Activated naive CD4-positive, alpha-beta T cell treated with anti-CD3 and anti-CD28 coated beads, Interleukin-2, amount 10 ng/mL, durations not matched to agents 7 days and 5 days (primary cell): ENCODE data around the gene OS9.
A peak's percentile ranks its signal among the peaks of the same experiment; 100 is the strongest.

Experiments used
- CTCF ChIA-PET: fragments of 350-600 bp; sonication (Branson Sonifier 250); formaldehyde crosslinking; loops from one replicate; lab custom pipeline; 2021; ENCODE audit warnings: antibody characterized with exemption; lab: Charles Lee
- DNase-seq: peaks from one replicate; pipeline ENCODE4 v3.0.0-alpha.2; 2020
- H3K27ac Mint-ChIP-seq: one replicate; pipeline ENCODE4 v1.8.0; 2021; ENCODE audit warnings: mild to moderate bottlenecking, moderate library complexity, mixed read lengths
- H3K27me3 Mint-ChIP-seq: one replicate; pipeline ENCODE4 v1.8.0; 2021; ENCODE audit warnings: mild to moderate bottlenecking, mixed read lengths
- H3K36me3 Mint-ChIP-seq: one replicate; pipeline ENCODE4 v1.8.0; 2021; ENCODE audit warnings: mixed read lengths
- H3K4me1 Mint-ChIP-seq: one replicate; pipeline ENCODE4 v1.8.0; 2021; ENCODE audit warnings: mixed read lengths
- H3K4me3 Mint-ChIP-seq: one replicate; pipeline ENCODE4 v1.8.0; 2021; ENCODE audit warnings: mild to moderate bottlenecking, moderate library complexity, mixed read lengths
- H3K9me3 Mint-ChIP-seq: one replicate; pipeline ENCODE4 v1.8.0; 2021; ENCODE audit warnings: mixed read lengths

Gene OS9

DNA sequence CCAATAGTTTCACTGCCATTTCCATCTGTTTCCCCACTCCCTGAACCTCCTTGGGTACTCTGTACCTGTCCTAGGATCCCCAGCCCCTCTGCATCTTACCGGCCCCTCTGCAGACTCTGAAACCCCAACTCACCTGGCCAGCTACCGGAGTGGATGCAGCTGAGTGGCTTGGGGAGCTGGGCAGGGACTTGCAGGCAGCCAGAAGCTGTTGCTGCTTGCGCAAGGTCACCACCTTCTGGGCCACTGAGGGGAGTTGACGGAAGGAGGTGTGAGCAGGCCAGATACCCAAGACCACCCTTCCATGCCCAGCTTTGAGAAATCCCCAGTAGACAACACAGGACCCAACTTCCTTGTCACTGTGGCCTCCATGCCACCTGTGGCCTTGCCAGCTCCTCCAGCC lies 38.3 kb downstream of the OS9 start:
- H3K27ac Mint-ChIP-seq = no peak overlapping the region

DNA sequence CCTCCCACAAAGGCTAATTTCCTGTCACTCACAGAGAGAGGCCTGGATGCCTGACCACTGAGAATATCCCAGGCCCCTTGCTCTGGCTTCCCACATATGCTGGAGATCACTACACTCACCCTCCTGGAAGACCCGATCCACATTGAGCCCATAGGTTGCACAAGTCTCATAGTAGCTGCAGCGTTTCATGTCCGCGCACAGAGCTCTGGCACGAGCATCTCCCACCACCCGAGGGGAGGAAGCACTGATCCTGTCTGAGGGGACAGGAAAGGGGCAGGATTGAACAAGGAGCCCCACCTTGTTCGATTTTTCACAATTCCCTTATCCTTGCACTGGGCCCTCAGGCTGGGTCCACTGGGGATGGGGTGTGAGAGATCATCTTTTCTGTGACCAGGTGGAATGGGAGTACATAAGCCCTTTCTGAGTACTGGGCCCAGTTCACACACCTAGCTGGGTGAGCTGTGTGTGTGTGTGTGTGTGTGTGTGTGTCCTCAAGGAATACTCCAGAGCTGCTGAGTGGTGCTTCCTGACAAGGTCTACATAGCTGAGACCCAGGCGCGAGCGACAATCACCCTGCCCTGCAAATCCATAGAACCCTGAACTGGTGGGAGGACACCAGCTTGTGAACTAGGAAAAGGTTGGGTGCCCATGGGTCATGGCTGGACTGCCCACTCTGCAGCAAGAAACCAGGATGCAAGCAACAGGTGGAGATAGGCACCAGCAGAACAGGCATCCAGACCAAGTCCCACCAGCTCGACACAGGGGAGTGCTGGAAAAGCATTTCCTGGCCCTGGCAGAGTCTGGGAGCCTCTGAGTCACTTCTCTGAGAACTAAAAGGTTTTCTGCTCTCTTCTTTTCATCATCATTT lies 39.0 kb downstream of the OS9 start:
- H3K36me3 Mint-ChIP-seq = peaks cover 63% of the 10 kb centered on the region
- H3K4me3 Mint-ChIP-seq = no peak overlapping the region
- CTCF ChIA-PET = interaction anchor here (1.1 kb wide), 1 partner anchor 9 kb away, joined by 3 read pairs; no protein-coding TSS in a partner anchor
- H3K9me3 Mint-ChIP-seq = no peaks in the 10 kb centered on the region
- peaks cover 6% of the 10 kb centered on the region for H3K4me1 Mint-ChIP-seq
- DNase-seq = no peak
- no peaks in the 10 kb centered on the region for H3K27me3 Mint-ChIP-seq
- H3K27ac Mint-ChIP-seq = no peak overlapping the region

More for the DNA sequence above, 38.3 kb downstream of the OS9 start:
- Mint-ChIP-seq H3K9me3 (no peaks in the 10 kb centered on the region), H3K4me3 (no peak overlapping the region), H3K36me3 (peaks cover 67% of the 10 kb centered on the region), H3K4me1 (peaks cover 6% of the 10 kb centered on the region), H3K27me3 (no peaks in the 10 kb centered on the region)
- no peak for DNase-seq
- CTCF ChIA-PET = interaction anchor here (0.8 to 1.1 kb wide), 2 partner anchors 9 to 34 kb away, joined by 3 read pairs; partner anchors contain the start of gene CYP27B1

DNA sequence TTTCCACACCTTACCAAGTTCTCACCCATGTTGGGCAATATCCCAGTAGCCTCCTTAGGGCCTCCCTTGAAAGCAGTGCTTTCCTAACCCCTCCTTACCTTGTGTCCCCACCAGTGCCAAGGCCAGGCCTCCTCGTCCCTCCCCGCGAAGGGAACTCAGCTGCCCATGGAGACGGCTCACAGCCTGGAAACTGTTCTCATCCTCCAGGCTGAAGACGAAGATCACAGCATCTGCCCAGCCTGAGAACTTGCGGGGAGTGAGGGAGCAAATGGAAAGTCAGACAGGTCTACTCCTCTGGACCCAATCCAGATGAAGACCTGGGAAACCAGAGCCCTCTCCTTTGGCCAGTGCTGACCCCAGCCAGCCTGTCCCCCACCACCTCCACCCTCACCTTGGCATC lies 40.0 kb downstream of the OS9 start:
- no peak for DNase-seq
- CTCF ChIA-PET = no interaction called here
- peaks cover 7% of the 10 kb centered on the region for H3K4me1 Mint-ChIP-seq

DNA sequence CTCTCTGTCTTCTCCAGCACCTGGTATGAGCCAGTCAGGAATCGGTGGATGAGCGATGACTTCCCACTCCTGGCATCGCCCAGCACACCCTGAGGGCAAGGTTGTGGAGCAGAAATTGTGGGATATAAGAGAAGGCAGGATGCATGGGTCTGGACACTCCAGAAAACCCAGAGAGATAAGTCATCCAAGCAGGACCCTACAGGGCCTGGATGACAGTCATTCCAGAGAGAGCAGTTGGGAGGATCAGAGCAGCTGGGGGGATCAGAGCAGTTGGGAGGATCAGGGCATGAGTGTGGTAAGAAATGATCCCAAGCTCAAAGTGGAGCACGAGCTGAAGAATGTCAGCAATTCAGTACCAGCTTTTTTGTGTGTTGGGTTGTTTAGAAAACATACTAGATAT lies 40.7 kb downstream of the OS9 start:
- no peaks in the 10 kb centered on the region for H3K27me3 Mint-ChIP-seq
- H3K27ac Mint-ChIP-seq = no peak overlapping the region
- CTCF ChIA-PET = interaction anchor here (1.1 kb wide), 1 partner anchor 32 kb away, joined by 3 read pairs; no protein-coding TSS in a partner anchor
- no peak for DNase-seq
- H3K4me3 Mint-ChIP-seq = no peak overlapping the region
- peaks cover 14% of the 10 kb centered on the region for H3K4me1 Mint-ChIP-seq
- peaks cover 61% of the 10 kb centered on the region for H3K36me3 Mint-ChIP-seq
- H3K9me3 Mint-ChIP-seq = no peaks in the 10 kb centered on the region

More for the DNA sequence above, 40.0 kb downstream of the OS9 start:
- H3K36me3 Mint-ChIP-seq = peaks cover 59% of the 10 kb centered on the region
- no peaks in the 10 kb centered on the region for H3K9me3 Mint-ChIP-seq
- H3K27me3 Mint-ChIP-seq = no peaks in the 10 kb centered on the region
- no peak overlapping the region for H3K4me3 Mint-ChIP-seq
- no peak overlapping the region for H3K27ac Mint-ChIP-seq

DNA sequence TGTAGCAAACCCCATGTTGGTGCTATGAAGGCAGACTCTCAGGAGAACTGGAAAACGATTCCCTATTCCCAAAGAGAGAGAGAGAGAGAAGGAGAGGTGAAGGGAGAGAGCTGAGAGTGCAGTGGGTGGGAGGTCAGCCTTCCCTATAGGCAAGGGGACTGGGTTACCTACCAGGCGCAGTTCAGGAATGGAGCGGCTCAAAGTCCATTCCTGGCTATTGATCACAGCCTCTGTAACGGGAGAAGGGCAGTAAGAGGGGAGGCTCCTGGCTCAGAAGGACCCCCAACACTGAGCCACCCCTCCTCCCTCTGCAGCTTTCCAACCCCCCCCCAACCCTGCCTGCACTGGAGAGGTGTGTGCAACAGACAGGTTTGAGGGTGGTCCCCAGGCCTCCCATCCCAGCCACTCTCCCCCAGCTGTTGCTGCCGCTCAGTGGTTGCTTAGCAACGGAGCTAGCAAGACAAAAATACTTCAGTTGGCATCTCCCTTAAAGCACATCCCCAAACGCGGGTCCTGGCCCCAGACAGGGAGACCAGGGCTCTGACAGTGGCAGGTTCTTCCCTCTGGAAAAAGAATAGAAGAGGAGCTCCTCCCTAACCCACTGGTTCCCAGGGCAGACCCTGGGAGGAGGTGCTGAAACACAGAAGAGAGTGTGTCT lies 41.4 kb downstream of the OS9 start:
- CTCF ChIA-PET = interaction anchor here (1.1 kb wide), 1 partner anchor 32 kb away, joined by 3 read pairs; no protein-coding TSS in a partner anchor
- DNase-seq = no peak
- Mint-ChIP-seq H3K9me3 (no peaks in the 10 kb centered on the region), H3K4me3 (no peak overlapping the region), H3K27ac (no peak overlapping the region), H3K27me3 (no peaks in the 10 kb centered on the region), H3K36me3 (peaks cover 56% of the 10 kb centered on the region), H3K4me1 (peaks cover 20% of the 10 kb centered on the region)

DNA sequence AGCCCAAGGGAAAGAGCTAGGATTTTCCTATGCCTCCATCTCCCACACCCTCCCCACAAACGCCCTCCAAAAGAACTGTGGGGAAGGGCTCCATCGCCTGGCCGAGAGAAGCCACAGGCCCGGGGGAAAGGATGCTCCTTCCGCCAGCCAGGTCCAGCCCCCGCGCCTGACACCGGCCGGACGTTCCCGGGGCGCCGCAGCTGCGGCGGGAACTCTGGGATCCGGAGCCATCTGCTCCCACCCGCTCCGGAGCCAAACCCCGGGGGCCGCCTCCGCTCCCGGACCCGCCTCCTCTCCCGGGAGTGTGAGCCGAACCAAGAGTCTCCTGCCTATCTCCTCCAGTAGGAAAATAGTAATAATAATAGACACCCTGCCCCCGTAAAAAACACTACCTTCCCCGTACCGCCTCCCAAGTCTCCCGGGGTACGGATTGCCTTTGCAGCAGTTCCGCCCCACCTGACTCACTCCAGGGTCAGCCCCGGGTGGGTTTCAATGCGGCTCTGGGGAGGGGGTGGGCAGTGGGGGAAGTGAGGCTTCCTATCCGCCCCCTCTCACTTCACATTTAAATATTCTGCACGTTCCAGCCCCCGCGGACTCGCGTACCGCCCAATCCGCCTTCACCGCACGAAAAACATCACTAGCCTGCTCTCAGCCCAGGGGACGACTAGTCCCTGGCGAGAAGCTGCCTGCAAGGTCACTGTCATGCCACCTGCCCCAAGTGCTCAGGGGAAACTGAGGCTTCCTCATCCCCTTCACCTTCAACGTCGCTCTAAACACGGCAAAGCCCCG lies 42.2 kb downstream of the OS9 start:
- CTCF ChIA-PET = interaction anchor here (1.2 kb wide), 1 partner anchor 14 kb away, joined by 4 read pairs; no protein-coding TSS in a partner anchor
- Mint-ChIP-seq H3K27ac (no peak overlapping the region), H3K4me1 (peaks cover 27% of the 10 kb centered on the region), H3K9me3 (no peaks in the 10 kb centered on the region), H3K4me3 (no peak overlapping the region), H3K27me3 (no peaks in the 10 kb centered on the region), H3K36me3 (peaks cover 49% of the 10 kb centered on the region)
- no peak for DNase-seq

DNA sequence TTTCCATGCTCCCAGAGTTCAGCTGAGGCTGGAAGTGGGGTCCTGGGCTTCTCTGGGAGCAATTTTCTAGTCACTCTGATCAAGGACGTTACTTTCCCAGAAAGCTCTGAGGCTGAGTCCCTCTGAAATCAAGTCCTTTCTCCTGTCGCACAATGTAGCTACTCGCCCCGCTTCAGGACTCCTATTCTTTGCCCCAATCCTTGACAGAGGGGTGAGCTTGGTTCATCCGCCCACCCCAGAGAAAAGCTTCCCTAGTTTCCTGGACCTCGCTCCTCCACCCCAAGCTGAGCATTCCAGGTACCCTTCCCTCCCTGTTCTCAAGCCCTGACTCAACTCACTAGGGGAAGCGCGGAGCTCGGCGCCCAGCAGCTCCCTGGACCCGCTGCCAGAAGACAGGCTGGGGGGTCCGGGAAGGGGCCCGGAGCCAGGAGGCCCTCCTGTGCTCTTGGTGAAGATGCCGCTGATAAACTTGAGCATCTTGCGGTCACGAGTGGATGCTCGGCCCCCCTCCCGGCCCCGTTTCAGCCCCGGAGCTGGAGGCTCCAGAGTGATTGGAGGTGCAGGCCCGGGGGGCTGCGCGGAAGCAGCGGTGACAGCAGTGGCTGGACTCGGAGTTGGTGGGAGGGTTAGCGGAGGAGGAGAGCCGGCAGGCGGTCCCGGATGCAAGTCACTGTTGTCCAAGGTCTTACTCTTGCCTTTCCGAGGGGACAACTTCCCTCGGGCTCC lies 43.0 kb downstream of the OS9 start:
- Mint-ChIP-seq H3K4me3 (no peak overlapping the region), H3K9me3 (no peaks in the 10 kb centered on the region), H3K4me1 (peaks cover 28% of the 10 kb centered on the region), H3K27me3 (no peaks in the 10 kb centered on the region), H3K36me3 (peaks cover 41% of the 10 kb centered on the region), H3K27ac (no peak overlapping the region)
- CTCF ChIA-PET = interaction anchor here (1.2 kb wide), 1 partner anchor 14 kb away, joined by 4 read pairs; no protein-coding TSS in a partner anchor
- DNase-seq = no peak

DNA sequence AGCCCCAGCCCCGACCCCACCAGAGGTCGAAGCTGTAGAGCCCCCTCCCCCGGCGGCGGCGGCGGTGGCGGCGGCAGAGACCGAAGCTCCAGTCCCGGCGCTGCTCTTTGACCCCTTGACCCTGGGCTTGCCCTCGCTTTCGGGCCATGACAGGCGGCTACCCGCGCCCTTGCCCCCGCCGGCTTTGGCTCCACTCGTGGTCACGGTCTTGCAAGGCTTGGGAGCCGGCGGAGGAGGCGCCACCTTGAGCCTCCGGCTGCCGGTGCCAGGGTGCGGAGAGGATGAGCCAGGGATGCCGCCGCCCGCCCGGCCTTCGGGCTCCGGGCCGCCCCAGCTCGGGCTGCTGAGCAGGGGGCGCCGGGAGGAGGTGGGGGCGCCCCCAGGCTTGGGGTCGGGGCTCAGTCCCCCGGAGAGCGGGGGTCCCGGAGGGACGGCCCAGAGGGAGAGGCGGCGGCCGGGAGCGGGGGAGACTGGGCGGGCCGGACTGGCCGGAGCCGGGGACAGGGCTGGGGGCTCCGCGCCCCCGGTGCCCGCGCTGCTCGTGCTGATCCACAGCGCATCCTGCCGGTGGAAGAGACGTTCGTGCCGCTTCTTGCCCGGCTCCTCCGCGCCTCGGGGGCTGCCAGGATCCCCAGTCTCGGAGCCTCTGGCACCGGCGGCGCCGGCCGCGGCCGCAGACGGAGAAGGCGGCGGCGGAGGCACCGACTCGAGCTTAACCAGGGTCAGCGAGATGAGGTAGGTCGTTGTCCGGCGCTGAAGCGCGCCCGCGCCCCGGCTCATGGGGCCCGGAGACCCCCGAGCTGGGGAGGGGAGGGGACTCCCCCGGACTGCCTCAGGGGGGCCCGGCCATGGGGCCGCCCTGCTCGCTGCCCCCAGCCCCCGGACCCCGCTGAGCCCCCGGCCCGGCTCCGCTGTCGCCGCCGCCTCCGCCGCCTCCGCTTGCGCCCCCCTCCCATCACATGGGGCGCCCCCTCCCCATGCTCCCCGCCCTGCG lies 43.8 kb downstream of the OS9 start:
- peaks cover 34% of the 10 kb centered on the region for H3K36me3 Mint-ChIP-seq
- peaks cover 33% of the 10 kb centered on the region for H3K4me1 Mint-ChIP-seq
- H3K27ac Mint-ChIP-seq = no peak overlapping the region
- no peaks in the 10 kb centered on the region for H3K27me3 Mint-ChIP-seq
- CTCF ChIA-PET = interaction anchor here (1.2 kb wide), 1 partner anchor 15 kb away, joined by 4 read pairs; no protein-coding TSS in a partner anchor
- H3K9me3 Mint-ChIP-seq = no peaks in the 10 kb centered on the region
- no peak overlapping the region for H3K4me3 Mint-ChIP-seq
- no peak for DNase-seq

DNA sequence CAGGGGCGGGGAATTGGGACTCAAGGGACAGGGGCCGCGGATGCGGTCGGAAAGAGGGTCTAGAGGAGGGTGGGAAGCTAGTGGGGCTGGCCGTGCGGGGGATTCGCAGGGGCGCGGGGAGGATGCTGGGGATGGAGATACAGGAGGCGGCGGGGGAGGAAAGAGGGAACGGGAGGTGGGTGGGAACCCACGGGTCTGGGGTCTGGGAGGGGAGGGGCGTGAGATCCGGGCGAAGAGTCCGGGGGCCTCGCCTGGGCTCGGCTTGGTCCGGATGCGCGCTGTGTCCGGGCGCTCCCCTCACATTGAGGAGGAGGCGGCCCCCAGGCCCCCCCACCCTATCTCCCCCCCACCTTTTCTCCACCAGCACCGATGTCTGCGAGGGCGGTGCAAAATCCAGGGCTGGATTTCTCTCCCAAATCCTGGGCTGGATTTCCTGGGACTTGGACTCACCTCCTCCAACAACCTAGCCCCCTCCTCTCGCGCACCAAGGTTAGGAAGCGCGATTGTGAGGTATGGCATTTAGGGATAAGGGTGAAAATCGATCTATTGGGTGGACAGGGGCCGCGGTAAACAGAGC lies 44.8 kb downstream of the OS9 start, which contains the start of gene AGAP2:
AGAP2 (minus strand) TSS at position 82 of the 577 bp plus-strand sequence. CDS start 496 bp downstream, outside the sequence.
- Mint-ChIP-seq H3K4me1 (peaks cover 38% of the 10 kb centered on the region), H3K27ac (no peak within 1 kb of the TSS), H3K36me3 (peaks cover 31% of the 10 kb centered on the region), H3K4me3 (peak within 1 kb of the TSS; percentile 80), H3K9me3 (no peaks in the 10 kb centered on the region), H3K27me3 (no peaks in the 10 kb centered on the region)
- CTCF ChIA-PET = no interaction called here
- no peak for DNase-seq

DNA sequence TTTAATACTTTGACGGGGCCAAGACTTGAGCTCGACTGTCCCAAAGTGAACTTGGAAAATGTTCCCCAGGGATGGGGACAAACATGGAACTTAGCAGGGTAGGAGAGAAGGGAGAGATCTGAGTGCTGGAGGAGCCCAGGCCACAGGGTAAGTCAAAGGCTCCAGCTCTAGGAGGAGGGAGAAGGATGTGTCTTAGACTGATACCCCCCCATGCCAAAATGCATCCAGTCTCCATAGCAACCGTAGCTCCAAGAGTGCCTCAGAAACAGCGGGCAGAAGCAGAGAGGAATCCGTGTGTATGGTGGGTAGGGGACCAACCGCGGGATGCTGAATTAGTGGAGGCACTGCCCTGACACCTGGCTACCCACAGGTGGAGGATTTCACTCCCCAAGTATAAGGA lies 45.5 kb downstream of the OS9 start:
- Mint-ChIP-seq H3K36me3 (peaks cover 27% of the 10 kb centered on the region), H3K27me3 (no peaks in the 10 kb centered on the region), H3K27ac (no peak overlapping the region), H3K4me3 (peak overlapping the region; percentile 80), H3K4me1 (peaks cover 45% of the 10 kb centered on the region), H3K9me3 (no peaks in the 10 kb centered on the region)
- no peak for DNase-seq
- CTCF ChIA-PET = no interaction called here

DNA sequence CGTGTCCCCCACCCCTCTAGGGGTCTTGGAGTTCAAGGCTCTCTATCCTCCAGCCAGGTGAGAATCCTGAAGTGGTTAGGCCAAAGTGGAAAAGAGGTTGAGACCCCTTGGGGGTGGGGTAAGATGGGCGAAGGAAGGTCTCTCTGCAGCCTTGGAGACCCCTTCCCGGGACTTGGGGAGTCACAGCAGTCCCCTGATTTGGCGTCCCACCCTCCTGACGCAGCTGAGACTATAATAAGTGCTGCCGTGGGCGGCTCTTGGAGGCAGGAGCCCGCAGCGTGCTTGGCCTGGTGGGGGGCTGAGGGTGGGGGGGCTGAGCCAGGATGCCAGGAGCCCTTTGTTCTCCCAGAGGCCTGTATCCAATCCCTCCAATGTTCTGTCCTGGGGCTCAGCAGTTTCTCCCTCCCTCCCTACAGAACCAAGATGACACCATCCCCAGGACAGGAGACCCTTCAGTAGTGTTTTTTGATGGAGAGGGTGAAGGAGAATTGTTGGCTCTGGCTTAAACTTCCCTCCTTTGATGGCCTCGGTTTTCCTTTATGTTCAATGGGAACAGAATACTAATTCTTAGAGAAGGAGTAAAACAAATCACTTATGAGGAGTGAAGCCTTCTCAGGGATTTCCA lies 46.1 kb downstream of the OS9 start:
- CTCF ChIA-PET = interaction anchor here (1.1 to 1.9 kb wide), 2 partner anchors 47 to 113 kb away, joined by 5 to 6 read pairs; no protein-coding TSS in a partner anchor
- Mint-ChIP-seq H3K27me3 (no peaks in the 10 kb centered on the region), H3K4me1 (peaks cover 51% of the 10 kb centered on the region), H3K4me3 (peak overlapping the region; percentile 80), H3K9me3 (no peaks in the 10 kb centered on the region), H3K36me3 (peaks cover 24% of the 10 kb centered on the region), H3K27ac (no peak overlapping the region)
- no peak for DNase-seq
